GM20000 (cell line): ENCODE data around the gene LSG1.

Experiments used
- DNase-seq: peaks from one replicate; pipeline ENCODE4 v3.0.0; 2012; ENCODE audit warnings: low spot score
- TF ChIP-seq, protein P1 (sequence below): IDR thresholded peaks from 2 replicates; pipeline ENCODE4 v1.5.1; 2012; ENCODE audit warnings: mild to moderate bottlenecking, control low read depth; ENCODE audit errors: extremely low read depth, missing control alignments

LSG1 gene

DNA sequence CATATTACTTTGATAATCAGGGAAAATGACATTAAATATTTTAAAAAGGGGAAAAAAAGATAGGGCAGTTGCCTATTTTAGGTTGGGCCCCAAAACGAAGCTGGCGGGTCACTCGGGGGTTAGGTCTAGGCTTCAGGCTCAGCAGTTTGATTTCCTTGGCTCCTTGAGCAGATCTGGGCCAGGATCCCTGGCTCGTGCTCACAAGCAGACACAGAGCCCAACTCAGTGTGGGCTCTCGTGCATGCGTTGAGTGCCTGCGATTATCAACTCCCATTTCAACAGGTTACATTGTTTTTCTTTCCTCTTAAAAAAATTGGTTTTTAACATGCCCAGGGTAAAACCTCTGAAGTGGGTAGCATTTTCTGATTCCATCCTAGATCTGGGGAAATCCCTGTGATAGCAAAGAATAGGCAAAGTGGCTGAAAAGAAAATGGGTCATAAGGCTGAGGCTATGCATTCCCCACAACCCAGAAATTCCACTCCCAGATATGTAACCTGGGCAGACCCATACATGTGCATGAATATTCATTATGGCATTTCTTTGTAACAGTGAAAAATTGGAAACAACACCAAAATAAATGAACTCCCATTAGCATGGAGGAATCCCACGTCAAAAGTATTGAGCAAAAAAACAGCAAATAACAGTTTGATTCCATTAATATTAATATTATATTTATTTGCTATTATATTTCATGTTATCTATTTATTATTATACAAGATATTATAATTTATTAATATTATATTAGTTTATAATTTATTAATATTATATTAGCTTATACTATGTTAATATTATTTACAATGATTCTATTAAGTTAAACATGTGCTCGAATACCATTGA lies 41.5 kb upstream of the LSG1 start:
- DNase-seq: no peak
- TF ChIP-seq, protein P1, sequence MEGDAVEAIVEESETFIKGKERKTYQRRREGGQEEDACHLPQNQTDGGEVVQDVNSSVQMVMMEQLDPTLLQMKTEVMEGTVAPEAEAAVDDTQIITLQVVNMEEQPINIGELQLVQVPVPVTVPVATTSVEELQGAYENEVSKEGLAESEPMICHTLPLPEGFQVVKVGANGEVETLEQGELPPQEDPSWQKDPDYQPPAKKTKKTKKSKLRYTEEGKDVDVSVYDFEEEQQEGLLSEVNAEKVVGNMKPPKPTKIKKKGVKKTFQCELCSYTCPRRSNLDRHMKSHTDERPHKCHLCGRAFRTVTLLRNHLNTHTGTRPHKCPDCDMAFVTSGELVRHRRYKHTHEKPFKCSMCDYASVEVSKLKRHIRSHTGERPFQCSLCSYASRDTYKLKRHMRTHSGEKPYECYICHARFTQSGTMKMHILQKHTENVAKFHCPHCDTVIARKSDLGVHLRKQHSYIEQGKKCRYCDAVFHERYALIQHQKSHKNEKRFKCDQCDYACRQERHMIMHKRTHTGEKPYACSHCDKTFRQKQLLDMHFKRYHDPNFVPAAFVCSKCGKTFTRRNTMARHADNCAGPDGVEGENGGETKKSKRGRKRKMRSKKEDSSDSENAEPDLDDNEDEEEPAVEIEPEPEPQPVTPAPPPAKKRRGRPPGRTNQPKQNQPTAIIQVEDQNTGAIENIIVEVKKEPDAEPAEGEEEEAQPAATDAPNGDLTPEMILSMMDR: no peak

DNA sequence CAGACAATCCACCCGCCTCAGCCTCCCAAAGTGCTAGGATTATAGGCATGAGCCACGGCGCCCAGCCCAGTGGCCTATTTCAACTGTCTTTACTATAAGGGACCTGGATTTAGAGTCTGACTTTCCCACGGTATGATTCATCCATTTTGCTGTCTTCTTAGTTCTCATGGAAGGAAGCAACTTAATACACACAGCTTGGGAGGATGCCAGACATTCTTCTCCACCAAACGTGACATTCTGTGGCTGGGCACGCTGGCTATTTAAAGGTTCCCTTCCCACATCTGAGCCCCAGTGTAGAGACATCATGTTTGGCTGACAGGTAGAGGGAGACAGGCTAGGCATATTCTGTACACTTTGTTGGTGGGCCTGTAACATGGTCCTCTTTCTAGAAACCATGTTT lies 39.9 kb upstream of the LSG1 start:
- TF ChIP-seq, protein P1: no peak
- DNase-seq: no peak

DNA sequence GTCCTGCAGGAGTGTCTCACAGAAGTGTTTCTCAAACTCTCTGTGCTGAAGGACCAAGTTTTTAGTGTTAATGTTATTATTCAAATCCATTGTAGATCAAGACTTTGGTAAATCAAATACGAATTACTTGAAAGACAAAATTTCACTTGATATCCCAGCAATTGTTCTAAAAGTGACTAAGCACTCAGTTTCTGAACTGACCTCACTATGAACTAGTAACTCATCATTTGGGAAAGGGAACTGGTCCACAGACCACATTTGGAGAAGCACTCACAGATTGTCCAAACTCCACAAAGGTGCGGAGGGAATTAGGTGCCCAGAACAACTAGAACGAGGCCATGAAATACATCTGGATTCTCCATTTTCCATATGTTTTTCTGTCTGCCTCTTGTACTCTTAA lies 39.3 kb upstream of the LSG1 start:
- no peak for DNase-seq
- TF ChIP-seq, protein P1: no peak

DNA sequence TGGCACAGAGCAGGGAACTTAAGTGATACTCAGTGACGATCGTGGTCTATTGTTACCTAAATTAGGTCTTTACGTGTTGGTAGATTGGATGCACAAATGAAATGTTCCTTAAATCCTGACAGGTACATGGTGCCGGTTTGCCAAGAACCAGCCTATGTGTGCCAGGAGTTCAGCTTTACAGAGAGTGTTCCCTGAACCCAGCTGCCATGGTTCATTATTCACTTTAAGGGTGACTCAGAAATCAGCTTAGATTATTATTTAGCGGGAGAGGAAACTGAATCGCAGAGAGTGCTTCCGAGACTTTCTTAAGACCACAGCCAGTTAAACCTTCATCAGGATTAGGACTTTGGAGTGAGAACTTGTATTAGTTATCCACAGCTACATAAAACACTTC lies 35.2 kb upstream of the LSG1 start:
- TF ChIP-seq, protein P1: no peak
- no peak for DNase-seq

DNA sequence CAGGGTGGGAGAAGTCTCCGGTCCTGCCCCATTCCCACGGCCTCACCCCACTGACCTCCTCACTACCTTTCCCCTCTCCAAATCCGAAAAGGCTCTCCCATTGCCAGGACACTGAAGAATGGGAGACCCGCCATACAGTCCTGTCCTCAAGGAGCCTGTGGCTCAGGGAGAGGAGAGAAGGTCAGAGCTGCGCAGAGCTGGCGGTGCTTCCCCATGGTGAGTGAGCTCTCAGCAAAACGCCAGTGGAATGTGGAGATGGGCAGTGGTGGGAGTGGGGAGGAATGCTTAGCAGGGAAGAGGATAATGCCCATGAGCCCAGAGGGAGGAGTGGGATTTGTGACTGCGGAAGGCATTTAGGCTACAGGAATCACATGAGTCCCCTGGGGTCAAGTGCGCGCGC lies 33.8 kb upstream of the LSG1 start:
- DNase-seq: no peak
- TF ChIP-seq, protein P1: no peak

DNA sequence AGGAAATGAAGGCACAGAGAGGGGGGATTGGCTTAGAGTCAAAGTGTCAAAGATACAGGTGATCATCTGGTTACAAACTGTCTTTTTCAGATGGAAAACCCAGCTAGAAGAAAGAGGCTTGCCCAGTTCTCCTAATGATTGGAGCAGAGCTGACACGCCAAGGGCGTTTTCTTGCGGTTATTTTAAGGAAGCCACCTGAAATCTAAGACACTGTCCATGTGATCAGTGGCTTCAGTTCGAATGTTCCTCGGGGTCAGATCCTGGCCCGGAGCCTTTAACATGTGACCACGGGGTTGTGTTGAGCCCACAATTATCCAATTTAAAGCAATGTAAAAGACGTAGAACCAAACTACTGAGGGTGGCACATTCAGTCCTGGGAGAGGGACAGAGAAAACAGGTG lies 33.2 kb upstream of the LSG1 start:
- TF ChIP-seq, protein P1: no peak

DNA sequence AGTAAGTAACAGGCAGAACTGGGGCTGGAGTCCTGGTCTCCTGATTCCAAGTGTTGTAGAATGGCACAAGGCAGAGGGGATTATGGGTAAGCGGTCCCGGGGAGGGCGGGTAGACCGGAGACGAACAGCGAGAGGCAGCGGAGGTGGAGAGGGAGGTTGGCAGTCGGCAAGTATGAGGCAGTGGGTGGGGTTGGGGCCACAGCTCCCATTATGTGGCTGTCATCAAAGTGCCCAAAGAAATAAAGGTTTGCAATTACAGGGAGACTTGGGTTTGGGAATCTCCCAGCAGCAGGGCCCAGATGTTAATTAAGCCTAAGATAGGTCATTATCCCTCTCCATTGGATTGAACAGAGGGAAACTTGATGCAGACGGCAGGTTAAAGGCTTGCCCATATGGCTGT lies 30.6 kb upstream of the LSG1 start:
- TF ChIP-seq, protein P1: no peak
- DNase-seq: no peak

More for the DNA sequence above, 33.2 kb upstream of the LSG1 start:
- no peak for DNase-seq
